ENCODE measurements around the gene RUNX3. TPM values are rescaled to one million over a fixed set of nuclear protein-coding genes. Genes with fewer than 3 reads are reported as not detected.

Gene RUNX3
- total RNA-seq, 1 experiment from 2014 or later, result 8.6 TPM

DNA sequence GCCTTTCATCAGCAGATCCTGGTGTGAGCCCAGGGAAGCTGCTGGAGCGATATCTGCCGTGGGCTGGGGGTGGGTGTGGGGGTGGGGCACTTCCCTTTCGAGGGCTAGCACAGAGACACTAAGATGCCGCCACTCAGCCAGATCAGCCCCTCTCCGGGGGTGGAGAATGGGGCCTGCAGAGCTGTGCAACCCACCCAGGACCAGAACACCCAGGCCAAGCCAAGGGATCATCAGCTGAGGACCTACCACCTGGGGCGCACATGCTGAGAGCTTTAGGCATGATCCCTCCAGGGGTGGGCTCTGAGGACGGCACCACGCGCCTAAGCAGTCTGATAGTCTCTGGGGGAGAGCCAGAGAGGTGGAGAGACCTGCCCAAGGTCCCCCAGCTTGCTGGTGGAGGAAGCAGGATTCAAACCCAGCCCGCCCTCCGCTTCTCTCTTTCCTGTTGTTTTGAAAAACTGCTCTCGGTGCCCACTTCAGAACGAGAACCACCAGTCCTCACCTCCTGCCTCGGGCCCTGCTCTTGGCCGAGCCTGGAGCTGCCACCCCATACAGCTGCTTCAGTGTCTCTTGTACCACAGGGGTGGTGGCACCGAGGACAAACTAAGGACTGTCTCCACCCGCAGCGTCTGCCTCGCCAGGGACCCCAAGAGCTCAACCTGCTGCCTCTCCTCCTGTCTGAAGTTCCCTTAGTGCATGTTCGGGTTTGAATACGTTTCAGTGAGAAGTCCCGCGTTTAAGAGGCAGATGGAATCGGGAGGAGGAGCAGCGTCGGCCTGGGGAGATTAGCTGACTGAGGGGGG is 39.7 kb upstream of the RUNX3 start:
- Histone ChIP-seq H3K4me3 (ENCODE audit: low read depth, low read length, poor library complexity, severe bottlenecking) (no peak overlapping the region), H3K4me1 (ENCODE audit: insufficient read depth, low read length, poor library complexity, severe bottlenecking) (peaks cover 20% of the 10 kb centered on the region), H3K27me3 (replicated peaks; ENCODE audit: insufficient read depth, low read depth, low read length, poor library complexity) (no peaks in the 10 kb centered on the region), H3K27ac (ENCODE audit: low read depth, low read length, poor library complexity, severe bottlenecking) (no peak overlapping the region), H3K9me3 (ENCODE audit: low read depth, low read length, poor library complexity, severe bottlenecking) (peaks cover 2% of the 10 kb centered on the region), H3K36me3 (ENCODE audit: insufficient read depth, low read length, poor library complexity, severe bottlenecking) (no peaks in the 10 kb centered on the region)
- TF ChIP-seq EZH2 (IDR thresholded peaks at IDR 0.05; ENCODE audit: borderline replicate concordance, low read depth, low read length, poor library complexity, severe bottlenecking), result no peak
- TF ChIP-seq, protein P1, sequence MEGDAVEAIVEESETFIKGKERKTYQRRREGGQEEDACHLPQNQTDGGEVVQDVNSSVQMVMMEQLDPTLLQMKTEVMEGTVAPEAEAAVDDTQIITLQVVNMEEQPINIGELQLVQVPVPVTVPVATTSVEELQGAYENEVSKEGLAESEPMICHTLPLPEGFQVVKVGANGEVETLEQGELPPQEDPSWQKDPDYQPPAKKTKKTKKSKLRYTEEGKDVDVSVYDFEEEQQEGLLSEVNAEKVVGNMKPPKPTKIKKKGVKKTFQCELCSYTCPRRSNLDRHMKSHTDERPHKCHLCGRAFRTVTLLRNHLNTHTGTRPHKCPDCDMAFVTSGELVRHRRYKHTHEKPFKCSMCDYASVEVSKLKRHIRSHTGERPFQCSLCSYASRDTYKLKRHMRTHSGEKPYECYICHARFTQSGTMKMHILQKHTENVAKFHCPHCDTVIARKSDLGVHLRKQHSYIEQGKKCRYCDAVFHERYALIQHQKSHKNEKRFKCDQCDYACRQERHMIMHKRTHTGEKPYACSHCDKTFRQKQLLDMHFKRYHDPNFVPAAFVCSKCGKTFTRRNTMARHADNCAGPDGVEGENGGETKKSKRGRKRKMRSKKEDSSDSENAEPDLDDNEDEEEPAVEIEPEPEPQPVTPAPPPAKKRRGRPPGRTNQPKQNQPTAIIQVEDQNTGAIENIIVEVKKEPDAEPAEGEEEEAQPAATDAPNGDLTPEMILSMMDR (conservative IDR thresholded peaks at IDR 0.05; ENCODE audit: low read depth, low read length), result no peak
- POLR2A ChIA-PET (ENCODE audit: low non-redundant PET), result interaction anchor here (0.5 kb wide), 1 partner anchor 18 kb away, joined by 3 read pairs; no protein-coding TSS in a partner anchor
- DNase-seq (ENCODE audit: low spot score), result no peak
- intact Hi-C loops (cut with micrococcal nuclease; ENCODE audit: unreplicated experiment), result no loop called here
- CTCF ChIA-PET, result interaction anchor here (0.9 kb wide), 1 partner anchor 37 kb away, joined by 3 read pairs; no protein-coding TSS in a partner anchor
- no TSS peak for BruUV-seq (replicated peaks)

DNA sequence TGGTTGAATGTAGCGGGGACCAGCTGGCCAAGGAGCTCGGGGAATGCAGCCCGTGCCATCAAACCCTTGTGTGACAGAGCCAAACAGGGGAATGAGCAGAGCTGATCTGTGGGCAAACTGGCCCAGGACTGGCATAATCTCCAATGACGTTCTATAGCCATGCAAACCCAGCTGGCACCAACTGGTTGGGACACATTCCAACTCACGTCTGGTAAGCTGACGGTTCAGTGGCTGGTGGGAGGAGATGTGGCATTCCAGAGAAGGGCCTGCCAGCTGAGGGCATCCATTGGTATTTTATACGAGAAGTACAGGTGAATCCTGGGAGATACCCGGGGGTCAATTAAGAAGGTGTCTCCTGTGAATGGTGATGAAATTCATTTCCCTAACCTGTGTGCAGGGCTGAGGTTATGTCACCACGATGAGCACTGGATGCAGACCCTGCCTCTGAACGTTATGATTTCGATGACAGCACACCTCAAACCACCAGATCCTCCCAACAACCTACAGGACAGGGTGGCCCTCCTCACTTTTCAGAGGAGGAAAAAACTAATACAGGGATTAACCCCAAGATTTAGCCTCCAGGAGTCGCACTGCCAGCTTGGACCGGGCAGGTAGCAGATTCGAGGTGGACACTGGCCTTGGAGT is 39.0 kb upstream of the RUNX3 start:
- Histone ChIP-seq H3K9me3 (ENCODE audit: low read depth, low read length, poor library complexity, severe bottlenecking) (no peaks in the 10 kb centered on the region), H3K4me3 (ENCODE audit: low read depth, low read length, poor library complexity, severe bottlenecking) (no peak overlapping the region), H3K4me1 (ENCODE audit: insufficient read depth, low read length, poor library complexity, severe bottlenecking) (peaks cover 20% of the 10 kb centered on the region), H3K36me3 (ENCODE audit: insufficient read depth, low read length, poor library complexity, severe bottlenecking) (no peaks in the 10 kb centered on the region), H3K27me3 (replicated peaks; ENCODE audit: insufficient read depth, low read depth, low read length, poor library complexity) (no peaks in the 10 kb centered on the region), H3K27ac (ENCODE audit: low read depth, low read length, poor library complexity, severe bottlenecking) (no peak overlapping the region)
- TF ChIP-seq, protein P1 (conservative IDR thresholded peaks at IDR 0.05; ENCODE audit: low read depth, low read length), result no peak
- no peak for TF ChIP-seq EZH2 (IDR thresholded peaks at IDR 0.05; ENCODE audit: borderline replicate concordance, low read depth, low read length, poor library complexity, severe bottlenecking)
- no peak for DNase-seq (ENCODE audit: low spot score)
- no TSS peak for BruUV-seq (replicated peaks)
- ChIA-PET CTCF (no interaction called here), POLR2A (ENCODE audit: low non-redundant PET) (no interaction called here)
- intact Hi-C loops (cut with micrococcal nuclease; ENCODE audit: unreplicated experiment), result no loop called here

DNA sequence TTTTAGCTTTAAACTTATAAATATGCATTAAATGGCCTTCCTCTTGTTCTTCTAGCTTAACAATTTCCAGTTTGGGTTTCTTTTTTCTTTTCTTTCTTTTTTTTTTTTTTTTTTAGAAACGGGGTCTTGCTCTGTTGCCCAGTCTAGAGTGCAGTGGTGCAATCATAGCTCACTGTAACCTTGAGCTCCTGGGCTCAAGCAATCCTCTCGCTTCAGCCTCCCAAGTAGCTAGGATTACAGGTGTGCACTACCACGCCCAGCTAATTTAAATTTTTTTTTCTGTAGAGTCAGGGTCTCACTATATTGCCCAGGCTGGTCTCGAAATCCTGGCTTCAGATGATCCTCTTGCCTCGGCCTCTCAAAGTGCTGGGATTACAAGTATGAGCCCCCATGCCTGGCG is 37.9 kb upstream of the RUNX3 start:
- ChIA-PET CTCF (no interaction called here), POLR2A (ENCODE audit: low non-redundant PET) (no interaction called here)
- no peaks in the 10 kb centered on the region for H3K36me3 ChIP-seq (ENCODE audit: insufficient read depth, low read length, poor library complexity, severe bottlenecking)
- H3K4me3 ChIP-seq (ENCODE audit: low read depth, low read length, poor library complexity, severe bottlenecking), result no peak overlapping the region
- no peak overlapping the region for H3K27ac ChIP-seq (ENCODE audit: low read depth, low read length, poor library complexity, severe bottlenecking)
- H3K4me1 ChIP-seq (ENCODE audit: insufficient read depth, low read length, poor library complexity, severe bottlenecking), result peaks cover 20% of the 10 kb centered on the region
- intact Hi-C loops (cut with micrococcal nuclease; ENCODE audit: unreplicated experiment), result no loop called here
- H3K27me3 ChIP-seq (replicated peaks; ENCODE audit: insufficient read depth, low read depth, low read length, poor library complexity), result no peaks in the 10 kb centered on the region
- BruUV-seq (replicated peaks), result no TSS peak
- DNase-seq (ENCODE audit: low spot score), result no peak
- no peak for TF ChIP-seq EZH2 (IDR thresholded peaks at IDR 0.05; ENCODE audit: borderline replicate concordance, low read depth, low read length, poor library complexity, severe bottlenecking)
- TF ChIP-seq, protein P1 (conservative IDR thresholded peaks at IDR 0.05; ENCODE audit: low read depth, low read length), result no peak
- H3K9me3 ChIP-seq (ENCODE audit: low read depth, low read length, poor library complexity, severe bottlenecking), result no peaks in the 10 kb centered on the region
